Measurements from ENCODE around the gene PRR33.

PRR33 gene

DNA sequence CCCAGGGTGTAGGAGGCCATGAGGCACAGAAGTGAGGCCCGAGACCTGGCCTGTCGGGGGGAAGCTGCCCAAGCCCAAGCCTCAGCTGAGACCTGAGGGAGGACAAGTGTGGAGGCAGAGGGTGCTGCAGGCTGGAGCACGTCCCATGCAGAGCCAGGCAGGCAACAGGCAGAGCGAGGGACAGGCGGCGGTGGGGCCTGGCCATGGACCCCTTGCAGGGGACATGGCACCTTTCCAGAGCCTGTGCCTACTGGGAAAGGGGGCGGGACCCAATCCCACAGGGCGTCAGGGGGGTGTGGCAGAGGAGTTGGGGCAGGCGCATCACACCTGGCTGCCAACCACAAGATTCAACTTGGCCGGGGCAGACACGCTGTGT, 48.6 kb downstream of the PRR33 start:
- no peak for DNase-seq (ENCODE audit: extremely low read depth, low read depth)
- TF ChIP-seq, protein P1, sequence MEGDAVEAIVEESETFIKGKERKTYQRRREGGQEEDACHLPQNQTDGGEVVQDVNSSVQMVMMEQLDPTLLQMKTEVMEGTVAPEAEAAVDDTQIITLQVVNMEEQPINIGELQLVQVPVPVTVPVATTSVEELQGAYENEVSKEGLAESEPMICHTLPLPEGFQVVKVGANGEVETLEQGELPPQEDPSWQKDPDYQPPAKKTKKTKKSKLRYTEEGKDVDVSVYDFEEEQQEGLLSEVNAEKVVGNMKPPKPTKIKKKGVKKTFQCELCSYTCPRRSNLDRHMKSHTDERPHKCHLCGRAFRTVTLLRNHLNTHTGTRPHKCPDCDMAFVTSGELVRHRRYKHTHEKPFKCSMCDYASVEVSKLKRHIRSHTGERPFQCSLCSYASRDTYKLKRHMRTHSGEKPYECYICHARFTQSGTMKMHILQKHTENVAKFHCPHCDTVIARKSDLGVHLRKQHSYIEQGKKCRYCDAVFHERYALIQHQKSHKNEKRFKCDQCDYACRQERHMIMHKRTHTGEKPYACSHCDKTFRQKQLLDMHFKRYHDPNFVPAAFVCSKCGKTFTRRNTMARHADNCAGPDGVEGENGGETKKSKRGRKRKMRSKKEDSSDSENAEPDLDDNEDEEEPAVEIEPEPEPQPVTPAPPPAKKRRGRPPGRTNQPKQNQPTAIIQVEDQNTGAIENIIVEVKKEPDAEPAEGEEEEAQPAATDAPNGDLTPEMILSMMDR (IDR thresholded peaks at IDR 0.05; ENCODE audit: low read depth, low read length) = no peak

DNA sequence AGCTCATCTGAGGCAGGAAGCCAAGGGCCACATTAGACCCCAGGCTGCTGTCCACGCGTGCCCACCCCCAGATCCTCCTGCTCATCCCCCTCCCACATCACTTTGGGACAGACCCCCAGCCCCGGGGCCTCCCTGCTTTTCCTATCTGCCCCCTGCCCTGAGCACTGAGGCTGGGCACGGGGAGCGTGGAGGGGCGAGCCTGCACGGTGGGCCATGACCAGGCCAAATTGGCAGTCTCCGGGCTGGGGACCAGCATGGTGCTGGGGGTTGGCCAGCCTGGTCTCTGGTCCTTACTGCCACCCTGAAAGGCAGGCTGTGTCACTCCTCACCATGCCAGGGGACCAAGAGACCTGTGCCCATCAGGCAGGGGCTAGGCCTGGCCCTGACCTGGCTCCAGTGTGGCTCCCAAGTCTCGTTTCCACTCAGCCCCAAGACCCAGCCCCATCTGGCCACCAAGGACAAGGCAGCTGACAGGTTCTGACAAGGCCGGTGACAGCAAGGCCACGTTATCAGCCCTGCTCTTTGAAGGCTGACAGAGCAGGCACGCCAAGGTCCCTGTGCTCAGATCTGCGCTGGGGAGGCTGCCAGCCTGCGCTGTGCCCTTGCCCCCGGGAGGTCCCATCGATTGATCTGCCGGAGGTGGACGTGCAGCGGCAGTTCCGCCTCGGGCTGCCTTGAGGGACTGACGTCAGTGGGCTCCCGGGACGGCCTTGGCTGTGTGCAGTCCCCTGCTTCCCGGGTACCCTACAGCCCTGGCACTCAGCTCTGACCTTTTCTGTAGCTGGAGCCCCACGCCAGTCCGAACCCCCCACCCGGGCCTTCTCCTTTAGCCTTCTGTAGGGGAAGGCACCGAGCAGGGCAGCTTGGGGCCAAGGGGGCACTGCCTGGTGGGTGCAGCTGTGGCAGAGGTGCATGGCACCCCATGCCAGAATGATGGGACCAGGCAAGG, 49.3 kb downstream of the PRR33 start:
- DNase-seq (ENCODE audit: extremely low read depth, low read depth) = no peak
- TF ChIP-seq, protein P1 (IDR thresholded peaks at IDR 0.05; ENCODE audit: low read depth, low read length) = no peak

DNA sequence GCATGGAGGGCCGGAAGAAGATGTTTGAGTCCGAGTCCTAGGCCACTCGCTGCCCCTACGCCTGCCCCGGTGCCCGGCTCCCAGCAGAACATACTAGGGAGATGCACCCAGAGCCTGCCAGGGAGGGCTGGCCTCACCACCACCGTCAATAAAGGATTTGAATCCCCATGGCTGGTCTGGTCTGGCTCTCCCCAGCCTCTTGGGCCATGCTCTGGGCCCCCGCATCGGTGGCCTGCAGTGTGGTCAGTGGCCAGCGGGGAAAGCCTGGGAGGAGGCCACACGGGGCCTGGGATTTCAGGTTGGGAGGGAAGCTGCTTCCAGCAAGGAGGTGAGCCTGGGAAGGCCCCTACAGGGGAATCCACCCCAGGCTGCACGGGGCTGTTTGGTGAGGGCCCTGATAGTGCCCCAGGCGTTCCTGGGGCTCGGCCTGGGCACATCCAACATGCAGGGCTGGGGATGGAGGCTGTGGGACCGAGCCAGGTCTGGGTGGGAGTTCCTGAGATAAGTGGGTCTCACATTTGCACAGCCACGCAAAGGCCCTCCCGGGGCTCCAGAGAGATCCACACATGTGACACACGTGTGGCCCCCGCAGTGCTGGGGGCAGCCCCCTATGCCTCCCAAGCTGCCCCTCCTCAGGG, 50.1 kb downstream of the PRR33 start:
- DNase-seq (ENCODE audit: extremely low read depth, low read depth) = no peak
- TF ChIP-seq, protein P1 (IDR thresholded peaks at IDR 0.05; ENCODE audit: low read depth, low read length) = no peak

DNA sequence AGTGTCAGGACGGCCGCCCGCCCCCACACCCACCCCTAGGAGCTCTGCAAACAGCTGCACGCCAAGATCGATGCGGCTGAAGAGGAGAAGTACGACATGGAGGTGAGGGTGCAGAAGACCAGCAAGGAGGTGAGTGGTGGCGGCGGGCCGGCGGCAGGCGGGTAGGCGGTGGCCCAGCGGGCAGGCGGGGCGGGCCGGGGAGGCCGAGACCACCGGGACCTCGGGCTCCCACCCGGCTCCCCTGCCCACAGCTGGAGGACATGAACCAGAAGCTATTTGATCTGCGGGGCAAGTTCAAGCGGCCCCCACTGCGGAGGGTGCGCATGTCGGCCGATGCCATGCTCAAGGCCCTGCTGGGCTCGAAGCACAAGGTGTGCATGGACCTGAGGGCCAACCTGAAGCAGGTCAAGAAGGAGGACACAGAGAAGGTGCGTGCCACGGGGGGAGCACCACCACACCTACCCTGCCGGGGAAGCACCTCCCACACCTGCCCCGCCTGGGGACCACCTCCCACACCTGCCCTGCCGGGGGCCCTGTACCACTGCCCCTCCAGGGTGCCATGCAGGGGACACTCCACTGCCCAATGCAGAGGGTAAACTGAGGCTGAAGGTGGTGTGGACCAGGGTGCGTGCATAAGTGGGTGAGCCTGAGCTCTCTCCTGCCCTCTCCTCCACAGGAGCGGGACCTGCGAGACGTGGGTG, 50.8 kb downstream of the PRR33 start:
- no peak for DNase-seq (ENCODE audit: extremely low read depth, low read depth)
- TF ChIP-seq, protein P1 (IDR thresholded peaks at IDR 0.05; ENCODE audit: low read depth, low read length) = no peak

DNA sequence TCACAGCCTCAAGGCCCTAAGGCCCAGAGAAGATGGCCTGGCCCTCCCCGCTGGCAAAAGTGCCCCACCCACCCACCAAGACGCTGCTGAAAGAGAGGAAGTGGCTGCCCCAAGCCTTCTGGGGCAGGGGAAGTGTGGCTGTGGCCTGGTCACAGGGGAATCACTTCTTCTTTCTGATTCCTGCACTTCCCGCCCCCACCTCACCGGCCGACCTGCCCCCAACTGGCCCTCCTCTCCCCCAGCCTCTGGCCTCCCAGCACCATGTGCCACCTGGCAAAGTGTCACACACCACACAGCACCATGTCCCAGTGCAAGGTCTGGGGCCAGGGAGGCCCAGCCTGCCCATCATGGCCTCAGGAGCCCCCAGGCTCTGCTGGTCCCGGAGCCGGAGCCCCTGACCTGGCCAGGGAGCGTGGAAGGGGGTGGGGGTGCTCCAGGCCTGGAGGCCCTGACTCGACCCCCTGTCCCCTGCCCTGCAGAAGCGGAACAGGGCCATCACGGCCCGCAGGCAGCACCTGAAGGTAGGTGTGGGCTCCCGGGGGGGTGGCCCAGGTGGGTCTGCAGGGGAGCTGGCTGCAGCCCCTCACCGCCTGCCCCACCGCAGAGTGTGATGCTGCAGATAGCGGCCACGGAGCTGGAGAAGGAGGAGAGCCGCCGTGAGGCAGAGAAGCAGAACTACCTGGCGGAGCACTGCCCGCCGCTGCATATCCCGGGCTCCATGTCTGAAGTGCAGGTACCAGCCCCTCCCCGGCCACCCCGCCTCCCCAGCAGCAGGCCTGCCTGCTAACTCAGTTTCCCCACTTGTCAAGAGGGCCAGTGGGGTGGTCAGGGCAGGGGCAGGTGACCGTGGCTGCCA, 51.5 kb downstream of the PRR33 start:
- TF ChIP-seq, protein P1 (IDR thresholded peaks at IDR 0.05; ENCODE audit: low read depth, low read length) = no peak
- DNase-seq (ENCODE audit: extremely low read depth, low read depth) = no peak

DNA sequence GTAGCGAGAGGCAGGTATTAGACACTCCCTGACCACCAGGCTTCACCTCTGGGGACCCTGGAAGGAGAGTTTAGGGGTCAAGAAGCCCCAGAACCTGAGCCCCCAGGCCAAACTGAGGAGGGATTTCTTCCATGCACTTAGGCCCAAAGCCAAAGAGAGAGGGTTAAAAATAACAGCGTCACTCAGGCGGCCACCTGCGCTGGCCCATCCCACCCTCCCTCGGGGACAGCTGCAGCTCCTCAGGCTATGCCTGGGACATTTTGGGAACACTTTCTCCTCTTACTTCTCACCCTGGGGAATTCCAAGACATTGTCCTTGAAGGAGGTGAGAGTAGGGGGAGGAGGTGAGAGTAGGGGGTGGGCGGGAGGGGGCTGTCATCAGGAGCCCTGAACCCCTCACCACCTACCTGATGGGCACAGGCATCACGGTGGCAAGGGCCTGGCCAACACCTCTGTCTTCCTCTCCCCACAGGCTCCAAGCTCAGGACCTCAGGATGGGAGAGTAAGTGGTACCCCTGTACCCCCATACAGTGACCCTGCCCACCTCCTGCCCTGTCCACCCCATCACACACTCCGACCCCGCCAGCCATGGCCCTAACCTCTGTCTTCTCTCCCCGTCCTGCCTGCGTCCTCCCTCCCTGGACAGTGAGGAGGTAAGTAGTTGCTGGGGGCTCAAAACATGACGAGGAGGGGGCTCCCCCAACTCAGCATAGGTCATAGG, 52.3 kb downstream of the PRR33 start:
- no peak for DNase-seq (ENCODE audit: extremely low read depth, low read depth)
- TF ChIP-seq, protein P1 (IDR thresholded peaks at IDR 0.05; ENCODE audit: low read depth, low read length) = no peak

Data from AG09319 (cell line).